GM18511 (cell line): ENCODE measurements around the gene CDK11A.
"Not testable (repeated sequence)": the region's sequence is repeated elsewhere in the genome, so short reads cannot be mapped to it uniquely, and the experiment has no call there.

Source experiments
- ATAC-seq: cut with Tn5 transposase; IDR thresholded peaks from one replicate; pipeline ENCODE4 v1.9.1; 2021; ENCODE audit warnings: mild to moderate bottlenecking, moderate library complexity; ENCODE audit not compliant: unreplicated experiment

Gene CDK11A

DNA sequence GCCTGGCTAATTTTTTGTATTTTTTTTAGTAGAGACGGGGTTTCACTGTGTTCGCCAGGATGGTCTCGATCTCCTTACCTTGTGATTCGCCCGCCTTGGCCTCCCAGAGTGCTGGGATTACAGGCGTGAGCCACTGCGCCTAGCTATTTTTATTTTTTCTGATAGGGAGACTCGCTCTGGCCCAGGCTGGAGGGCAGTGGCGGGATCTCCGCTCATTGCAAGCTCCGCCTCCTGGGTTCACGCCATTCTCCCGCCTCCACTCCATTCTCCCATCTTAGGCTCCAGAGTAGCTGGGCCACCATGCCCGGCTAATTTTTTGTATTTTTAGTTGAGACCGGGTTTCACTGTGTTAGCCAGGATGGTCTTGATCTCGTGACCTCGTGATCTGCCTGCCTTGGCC lies 1.9 kb upstream of the CDK11A start:
- not testable (repeated sequence) for ATAC-seq

DNA sequence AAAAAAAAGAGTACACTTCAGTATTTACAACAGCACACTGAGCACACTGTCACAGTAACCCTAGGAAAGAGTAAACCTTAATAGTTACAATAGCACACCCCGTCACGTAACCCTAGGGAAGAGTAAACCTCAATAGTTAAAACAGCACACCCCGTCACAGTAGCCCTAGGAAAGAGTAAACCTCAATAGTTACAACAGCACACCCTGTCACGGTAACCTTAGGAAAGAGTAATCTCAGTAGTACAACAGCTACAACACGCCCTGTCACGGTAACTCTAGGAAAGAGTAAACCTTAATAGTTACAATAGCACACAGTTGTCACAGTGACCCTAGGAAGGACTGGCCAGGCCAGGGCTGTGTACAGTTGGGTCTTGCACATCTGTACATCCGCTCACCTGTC lies 3.0 kb downstream of the CDK11A start:
- ATAC-seq: no peak

DNA sequence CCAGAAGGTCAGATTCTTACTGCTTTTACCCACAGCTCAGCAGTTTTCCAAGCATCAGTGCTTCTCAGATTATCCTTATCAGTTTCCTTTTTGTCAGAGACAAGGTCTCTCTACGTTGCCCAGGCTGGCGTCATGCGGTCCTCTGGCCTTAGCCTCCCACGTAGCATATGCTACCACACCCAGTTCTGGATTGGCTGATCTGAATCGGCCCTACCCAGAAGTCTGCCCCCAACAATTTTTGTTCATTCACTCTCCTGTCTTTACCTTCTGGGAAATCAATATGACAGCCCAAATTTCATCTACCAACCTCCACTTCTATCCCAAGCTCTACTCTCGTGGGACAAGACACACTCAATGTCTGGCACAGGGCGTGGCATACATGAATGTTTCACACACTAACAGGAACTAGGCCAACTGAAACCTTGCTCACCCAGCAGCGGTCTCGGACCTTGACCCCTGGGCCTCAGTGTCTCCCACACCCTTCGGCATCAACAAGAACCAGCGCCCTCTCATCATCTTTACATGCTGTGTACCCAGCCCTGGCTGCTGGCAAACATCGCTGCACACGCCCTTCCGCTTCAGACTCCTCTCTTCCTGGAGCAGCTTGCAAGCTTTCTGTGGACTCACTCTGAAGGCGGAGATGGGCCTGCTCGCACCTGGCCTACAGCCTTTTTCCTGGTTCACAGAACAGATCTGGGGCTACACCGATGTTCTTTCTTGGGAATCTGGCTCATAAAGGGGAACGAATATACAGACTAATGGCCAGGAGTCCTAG lies 8.9 kb downstream of the CDK11A start:
- ATAC-seq: not testable (repeated sequence)

DNA sequence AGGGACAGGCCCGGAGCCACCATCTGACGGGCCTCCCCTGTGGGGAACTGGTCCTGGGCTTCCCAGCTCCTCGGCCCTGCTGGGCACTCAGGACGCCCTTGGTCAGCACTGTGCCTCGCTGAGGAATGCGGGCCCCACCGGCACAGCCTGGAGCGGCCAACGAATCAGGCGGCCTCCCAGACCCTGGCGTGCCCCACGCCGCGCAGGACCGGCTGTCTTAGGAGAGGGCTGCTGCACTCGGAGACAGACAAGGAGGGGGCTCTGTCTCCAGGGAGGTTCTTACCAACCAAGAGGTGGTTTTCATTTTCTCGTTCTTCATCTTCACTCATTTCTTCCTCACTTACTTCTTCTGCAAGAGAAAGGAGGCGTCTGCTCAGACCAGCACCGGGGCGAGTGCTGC lies 16.3 kb downstream of the CDK11A start:
- not testable (repeated sequence) for ATAC-seq

DNA sequence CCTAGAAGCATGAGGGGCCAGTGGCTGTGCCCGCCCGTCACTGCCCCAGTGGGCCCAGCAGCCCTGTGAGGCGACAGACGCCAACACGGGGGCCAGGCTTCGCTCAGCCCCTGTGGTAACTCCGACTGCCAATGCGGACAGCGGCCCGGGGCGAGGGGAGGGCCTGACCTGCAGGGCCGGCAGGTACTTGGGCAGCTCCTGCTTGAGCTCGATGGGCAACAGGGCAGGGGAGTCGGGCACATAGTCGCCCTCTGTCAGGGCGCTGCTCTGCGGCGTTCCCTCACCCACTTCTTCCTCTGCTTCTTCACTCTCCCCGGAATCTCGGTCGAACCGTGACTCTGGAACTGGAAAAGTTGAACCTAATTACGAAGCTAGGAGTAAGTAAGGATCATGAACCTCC lies 16.9 kb downstream of the CDK11A start:
- ATAC-seq: not testable (repeated sequence)

DNA sequence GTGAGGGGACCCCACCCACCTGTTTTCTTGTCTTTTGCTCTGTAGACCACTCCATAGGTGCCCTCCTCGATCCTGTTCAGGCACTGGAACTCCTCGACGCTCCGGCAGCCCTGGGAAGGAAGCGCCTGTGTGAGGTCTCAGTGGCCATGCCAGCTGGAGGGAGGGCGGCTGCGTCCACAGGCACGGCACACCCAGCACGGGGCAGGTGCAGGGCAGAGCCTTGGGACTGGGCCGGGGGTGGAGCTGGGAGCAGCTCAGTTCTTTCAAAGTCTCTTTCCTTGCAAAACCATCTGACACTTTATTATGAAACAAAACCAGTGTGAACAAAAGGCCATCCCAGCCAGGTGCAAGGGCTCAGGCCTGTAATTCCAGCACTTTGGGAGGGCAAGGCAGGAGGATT lies 18.5 kb downstream of the CDK11A start:
- ATAC-seq: not testable (repeated sequence)

DNA sequence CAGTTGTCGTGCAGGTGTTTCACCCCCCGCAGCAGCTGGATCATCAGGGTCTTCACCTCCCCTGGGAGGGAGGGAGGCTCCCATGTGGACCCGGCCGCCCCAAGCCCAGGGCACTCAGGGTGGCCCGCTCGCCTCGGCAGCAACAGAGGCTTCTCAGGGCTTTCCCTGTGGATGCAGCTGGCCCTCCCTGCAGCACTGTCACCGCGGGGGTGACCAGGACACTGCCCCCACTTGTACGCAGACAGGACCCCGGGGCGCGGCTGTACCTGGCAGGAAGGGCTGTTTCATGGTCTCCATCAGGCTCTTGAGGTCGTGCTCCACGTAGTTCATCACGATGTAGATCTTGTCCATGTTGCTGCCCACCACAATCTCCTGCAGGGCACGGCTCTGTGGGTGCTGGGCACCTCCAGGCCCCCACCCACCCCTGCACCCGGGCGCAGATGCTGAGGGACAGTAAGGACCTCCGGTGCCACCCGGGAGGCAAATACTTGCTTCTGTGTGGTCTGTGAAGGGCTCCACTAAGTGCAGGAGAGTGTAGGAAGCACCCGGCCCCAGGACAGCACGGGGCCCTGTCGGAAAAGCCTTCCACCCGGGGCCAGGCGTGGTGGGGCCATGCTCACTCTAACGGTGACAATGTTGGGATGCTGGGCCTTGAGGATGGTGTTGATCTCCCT lies 19.7 kb downstream of the CDK11A start:
- not testable (repeated sequence) for ATAC-seq

DNA sequence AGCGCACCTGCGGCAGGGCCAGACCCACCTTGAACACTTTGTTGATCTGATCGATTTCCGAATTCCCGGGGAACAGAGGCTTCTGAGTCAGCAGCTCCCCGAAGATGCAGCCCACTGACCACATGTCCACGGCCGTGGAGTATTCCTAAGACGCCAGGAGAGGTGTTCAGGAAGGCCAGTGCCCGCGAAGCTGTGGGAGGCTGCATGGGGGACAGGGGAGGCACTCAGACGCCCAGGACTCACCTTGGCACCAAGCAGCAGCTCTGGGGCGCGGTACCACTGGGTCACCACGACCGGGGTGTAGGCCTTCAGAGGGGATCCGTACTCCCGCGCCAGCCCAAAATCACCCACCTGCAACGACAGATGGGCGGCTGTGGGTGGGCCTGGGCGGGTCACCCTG lies 20.4 kb downstream of the CDK11A start:
- no peak for ATAC-seq

DNA sequence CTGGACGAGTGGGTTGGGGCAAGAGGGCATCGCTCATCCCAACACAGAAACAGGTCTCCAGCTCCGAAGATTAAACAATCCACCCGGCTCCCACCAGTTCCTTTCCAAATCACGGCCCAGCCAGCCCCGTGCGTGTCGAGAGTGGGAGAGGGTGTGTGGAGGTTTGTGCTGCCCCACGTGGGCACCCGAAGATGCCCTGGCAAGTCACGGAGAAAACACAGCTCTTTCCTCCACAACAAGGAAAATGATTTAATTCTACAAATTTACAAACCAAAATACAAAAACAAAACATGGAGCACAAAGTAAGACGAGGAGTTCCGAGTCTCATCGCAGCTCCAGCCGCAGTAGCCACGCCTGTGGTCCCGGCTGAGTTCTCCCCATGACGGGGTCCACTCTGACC lies 21.7 kb downstream of the CDK11A start:
- ATAC-seq: not testable (repeated sequence)

DNA sequence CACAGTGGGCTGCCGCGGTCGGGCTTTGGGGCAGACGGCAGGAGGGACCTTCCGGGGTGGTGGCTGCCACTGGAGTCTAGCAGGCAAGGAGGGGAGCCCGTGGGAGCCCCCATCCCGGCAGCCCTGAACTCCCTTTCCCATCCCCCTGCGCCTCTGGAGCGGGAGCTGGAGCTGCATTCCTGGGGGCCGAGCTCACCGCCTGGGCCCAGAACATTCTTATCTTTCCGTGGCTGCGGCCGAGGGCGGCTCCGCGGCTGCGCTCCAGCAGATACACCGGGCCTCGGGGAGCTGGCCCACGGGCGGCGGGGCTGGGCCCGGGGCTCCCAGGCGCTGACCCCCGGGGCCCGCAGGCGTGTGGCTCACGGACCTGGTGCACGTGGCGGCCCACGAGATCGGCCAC lies 23.6 kb downstream of the CDK11A start:
- not testable (repeated sequence) for ATAC-seq

DNA sequence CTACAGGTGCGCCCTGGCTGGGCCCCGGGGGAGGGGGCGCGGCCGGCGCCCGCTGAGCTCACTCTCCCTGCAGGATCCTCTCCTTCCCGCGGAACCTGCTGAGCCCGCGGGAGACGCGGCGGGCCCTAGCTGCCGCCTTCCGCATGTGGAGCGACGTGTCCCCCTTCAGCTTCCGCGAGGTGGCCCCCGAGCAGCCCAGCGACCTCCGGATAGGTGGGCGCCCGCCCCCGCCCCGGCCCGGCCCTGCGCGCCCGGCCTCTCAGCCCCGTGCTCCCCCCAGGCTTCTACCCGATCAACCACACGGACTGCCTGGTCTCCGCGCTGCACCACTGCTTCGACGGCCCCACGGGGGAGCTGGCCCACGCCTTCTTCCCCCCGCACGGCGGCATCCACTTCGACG lies 24.1 kb downstream of the CDK11A start:
- ATAC-seq: not testable (repeated sequence)

DNA sequence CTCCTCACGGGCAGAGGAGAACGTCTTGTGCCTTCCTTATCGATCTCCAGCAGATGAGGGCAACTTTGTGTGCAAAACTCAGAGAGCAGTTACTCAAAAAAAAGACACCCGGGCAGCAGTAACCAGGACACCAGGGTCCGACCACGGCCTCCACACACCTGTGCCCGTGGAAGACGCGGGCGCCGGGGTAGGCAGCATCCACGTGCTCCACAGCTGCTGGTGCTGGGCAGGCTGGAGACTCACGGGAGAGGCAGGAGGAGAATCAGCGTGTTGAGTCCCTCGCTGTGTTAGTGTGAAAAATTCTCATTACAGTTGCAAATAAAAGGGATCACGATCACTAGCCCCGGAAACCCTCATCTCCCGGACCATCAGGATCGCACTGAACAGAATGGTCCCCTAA lies 25.1 kb downstream of the CDK11A start:
- not testable (repeated sequence) for ATAC-seq

DNA sequence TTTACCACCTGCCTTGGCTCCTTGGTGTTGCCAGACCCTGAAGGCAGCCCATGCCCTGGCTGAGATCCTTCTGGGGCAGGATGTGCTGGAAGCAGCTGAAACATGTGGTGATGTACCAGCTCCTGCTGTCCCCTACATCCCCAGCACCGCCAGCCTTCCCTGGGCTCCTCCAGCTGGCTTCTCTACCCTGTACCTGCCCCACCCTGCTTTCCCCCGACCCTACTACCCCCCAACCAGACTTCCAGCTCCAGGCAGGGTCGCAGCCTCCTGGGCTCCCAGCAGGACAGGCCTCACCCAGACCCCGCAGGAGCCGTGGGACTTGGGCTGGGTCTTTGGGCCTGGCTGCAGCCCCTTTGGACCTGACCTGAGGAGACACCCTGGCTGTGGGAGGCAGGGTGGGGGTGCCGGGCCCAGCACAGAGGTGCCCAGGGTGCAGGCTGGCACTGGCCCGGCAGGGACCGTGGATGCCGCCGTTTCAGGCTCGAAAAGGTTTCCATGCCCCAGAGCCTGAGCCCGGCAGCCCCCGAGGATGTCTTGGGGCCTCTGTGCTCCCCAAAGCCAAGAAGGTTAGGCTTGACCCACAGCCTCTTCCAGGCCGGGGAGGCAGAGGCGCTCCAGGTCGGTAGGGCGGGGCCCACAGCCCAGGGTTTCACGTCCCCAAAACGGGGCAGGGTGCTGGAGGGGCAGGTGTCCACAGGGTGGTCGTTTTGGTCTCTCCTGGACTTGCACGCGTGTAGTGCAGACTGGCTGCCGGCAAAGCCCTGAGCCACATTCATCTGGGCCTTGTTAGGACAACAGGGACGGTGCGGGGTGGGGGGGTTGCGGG lies 26.6 kb downstream of the CDK11A start:
- ATAC-seq: not testable (repeated sequence)

DNA sequence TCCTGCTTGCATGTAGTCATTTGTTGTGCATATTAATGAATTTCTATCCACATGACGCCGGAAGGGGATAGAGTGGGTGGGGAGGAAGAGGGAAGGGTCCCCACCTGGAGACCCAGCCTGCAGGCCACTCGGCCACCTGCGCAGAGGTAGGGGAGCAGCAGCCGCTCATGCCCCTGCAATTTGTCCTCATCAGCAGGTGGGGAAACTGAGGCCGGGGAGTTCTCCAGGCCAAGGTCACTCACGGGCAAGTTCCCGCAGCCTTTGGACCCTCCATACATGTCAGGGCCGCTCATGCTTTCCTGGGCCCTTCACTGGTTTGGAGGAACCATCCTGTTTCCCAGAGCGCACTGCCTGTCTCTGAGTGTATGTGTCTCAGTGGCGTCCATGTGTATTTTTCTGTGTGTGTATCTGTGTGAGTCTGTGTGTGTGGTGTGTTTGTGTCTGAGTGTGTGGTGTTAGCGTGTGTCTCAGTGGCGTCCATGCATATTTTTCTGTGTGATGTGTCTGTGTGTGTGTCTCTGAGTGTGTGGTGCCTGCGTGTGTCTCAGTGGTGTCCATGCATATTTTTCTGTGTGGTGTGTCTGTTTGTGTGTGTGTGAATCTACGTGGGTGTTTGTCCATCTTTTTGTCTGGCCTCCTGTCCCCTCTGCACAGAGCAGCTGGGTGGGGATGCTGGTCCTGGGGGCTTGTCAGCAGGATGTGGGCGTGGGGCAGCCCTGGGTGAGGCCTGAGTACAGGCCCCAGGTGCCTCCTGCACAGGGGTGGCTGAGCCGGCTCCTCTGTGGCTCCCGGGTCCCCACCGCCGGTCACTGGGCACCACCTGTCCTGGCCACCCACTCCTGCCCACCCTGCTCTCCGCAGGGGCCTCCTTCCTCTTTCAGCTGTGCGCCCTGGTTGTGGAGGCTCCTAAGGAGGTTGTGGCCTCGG lies 27.5 kb downstream of the CDK11A start:
- ATAC-seq: not testable (repeated sequence)

DNA sequence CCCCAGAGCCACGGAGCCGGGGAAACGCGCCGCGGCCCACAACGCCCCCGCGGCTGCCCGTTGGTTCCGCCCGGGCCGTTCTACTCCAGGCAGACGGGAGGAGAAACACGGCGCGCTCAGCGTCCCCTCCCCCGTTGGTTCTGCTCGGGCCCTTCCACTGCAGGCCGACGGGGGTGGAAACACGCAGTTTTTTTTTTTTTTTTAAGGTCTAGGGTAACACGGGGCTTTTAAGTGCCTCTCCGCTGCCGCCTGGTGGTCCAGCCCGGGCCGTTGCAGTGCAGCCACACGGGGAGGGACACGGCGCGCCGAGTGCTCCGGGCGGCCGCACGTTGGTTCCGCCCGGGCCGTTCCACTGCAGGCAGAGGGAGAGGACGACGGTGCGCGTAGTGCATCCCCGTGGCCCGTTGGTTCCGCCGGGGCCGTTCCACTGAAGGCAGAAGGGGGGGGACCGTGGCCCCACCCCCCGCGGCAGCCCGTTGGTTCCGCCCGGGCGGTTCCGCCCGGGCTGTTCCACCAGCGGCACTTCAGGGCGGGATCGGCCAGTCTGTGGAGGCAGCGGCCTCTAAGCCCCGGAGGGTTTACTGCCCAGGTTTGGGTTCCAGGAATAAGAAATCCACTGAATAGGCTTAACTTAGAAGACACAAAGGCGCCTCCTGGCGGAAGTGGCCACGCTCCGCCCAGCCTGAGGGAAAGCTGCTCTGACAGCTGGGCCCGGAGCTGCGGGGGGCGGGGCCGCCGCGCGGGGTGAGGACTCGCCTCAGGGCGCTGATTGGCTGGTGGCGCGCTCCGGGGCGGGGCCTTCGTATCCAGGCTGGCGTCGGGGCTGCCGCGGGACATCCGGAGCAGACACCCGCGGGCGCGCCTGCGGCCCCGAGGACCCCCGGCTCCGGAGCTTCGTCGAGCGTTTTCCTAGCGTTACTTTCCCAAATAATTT lies 31.2 kb downstream of the CDK11A start, which contains the start of gene SLC35E2B:
TSS of gene SLC35E2B (minus strand) at position 82 of the 934 bp plus-strand sequence. CDS start 16,096 bp downstream, outside the sequence.
- ATAC-seq: peak; percentile 79

DNA sequence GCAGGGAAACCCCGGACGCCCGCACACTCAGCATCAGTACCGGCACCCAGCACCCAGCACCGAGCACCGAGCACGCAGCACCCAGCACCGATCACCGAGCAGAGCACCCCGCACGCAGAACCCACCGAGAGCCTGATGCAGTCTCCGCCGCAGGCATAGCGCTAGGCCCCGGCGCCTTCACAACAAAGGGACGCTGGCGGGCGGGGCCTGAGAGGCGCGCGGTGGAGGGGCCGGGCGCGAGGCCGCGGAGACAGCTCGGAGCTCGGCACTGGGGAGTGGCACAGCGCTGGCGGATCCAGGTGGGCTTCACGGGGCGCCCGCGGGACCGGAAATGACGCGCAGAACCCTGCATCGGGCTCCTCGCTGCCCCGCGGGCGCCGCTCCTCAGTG lies 31.8 kb downstream of the CDK11A start:
- ATAC-seq: peak; percentile 51

DNA sequence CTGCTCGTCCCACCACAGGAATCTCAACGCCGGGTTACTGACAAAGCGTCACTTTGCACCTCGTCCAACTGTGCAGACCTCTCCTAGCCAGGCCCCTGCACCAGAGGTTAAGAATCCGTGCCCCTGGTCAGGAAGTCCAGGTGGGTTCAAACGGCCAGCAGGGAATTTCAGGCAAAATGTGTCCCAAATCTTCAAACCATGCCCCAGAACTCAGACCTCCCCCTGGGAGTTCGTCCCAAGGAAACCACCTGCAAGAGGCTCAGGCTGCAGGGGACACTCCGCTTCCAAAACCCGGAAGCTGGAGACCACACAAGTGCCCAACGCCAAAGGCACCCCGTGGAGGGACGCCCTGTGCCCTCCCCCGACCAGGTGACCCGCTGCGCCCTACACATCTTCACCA lies 32.7 kb downstream of the CDK11A start:
- ATAC-seq: not testable (repeated sequence)

DNA sequence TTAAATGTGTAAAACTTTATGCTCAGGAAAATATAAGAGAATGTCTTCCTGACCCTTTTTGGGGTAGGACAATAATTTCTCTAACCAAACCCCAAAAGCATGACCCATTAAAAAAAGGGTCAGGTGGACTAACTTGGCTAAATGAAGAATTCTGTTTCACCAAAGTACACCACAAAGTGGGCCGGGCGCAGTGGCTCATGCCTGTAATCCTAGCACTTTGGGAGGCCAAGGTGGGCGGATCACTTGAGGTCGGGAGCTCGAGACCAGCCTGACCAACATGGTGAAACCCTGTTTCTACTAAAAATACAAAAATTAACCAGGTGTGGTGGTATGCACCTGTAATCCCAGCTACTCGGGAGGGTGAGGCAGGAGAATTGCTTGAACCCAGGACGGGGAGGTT lies 34.6 kb downstream of the CDK11A start:
- ATAC-seq: not testable (repeated sequence)

DNA sequence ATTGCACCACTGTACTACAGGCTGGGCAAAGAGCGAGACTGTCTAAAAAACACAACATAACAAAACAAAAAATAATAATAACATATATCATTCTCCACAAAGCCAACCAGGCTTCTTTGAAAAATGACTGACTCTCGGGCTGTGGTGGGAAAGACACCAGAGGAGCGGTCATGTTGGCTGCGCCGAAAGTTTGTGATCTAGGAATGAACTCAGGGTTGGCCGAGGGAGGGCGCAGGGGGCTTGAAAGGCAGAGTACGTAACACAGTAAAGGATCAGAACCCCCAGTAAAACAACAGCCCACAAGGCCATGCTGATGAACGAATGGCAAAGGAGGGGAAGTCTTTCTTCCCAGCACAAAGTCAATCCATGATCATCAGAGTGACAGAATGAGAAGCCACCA lies 36.3 kb downstream of the CDK11A start:
- ATAC-seq: no peak
